Muscle of back (tissue), 11 donors: ENCODE results near the gene ZNF324. TPM values are rescaled to one million over a fixed set of nuclear protein-coding genes. Genes with fewer than 3 reads are reported as not detected.
A peak's percentile ranks its signal among the peaks of the same experiment; 100 is the strongest.
"Not testable (repeated sequence)": the region's sequence is repeated elsewhere in the genome, so short reads cannot be mapped to it uniquely, and the experiment has no call there.

Experiments used
- DNase-seq, 3 donors: peaks; one replicate each; pipeline versions ENCODE4 v3.0.0 to v3.0.0-alpha.2; 2013
- polyA plus RNA-seq, 10 donors: library from polyadenylated mRNA; unstranded; fragments of 120-200 nt; gene quantifications; one replicate each; pipeline ENCODE4 v1.2.1, GENCODE V29; 2013; ENCODE audit not compliant: insufficient read length in 10 of 10

The ZNF324 gene
- polyA plus RNA-seq, 10 donors, result 3.3 to 6.4 (median 5.0) TPM

DNA sequence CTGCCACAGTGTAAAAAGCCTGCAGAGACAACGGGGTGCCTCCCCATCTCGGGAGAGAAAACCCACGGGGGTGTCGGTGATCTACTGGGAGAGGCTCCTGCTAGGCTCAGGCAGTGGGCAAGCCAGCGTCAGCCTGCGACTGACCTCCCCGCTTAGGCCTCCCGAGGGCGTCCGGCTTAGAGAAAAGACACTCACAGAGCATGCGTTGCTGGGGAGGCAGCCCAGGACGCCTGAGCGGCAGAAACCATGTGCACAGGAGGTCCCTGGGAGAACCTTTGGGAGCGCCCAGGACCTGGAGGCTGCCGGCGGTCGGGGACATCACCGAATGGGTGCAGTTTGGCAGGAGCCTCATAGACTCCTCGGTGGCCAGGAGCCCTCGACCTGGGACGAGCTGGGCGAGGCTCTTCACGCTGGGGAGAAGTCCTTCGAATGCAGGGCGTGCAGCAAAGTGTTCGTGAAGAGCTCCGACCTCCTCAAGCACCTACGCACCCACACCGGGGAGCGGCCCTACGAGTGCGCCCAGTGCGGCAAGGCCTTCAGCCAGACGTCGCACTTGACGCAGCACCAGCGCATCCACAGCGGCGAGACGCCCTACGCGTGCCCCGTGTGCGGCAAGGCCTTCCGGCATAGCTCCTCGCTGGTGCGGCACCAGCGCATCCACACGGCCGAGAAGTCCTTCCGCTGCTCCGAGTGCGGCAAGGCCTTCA, 4.1 kb downstream of the ZNF324 start:
- not testable (repeated sequence) for DNase-seq

- DNase-seq, result no peak
These were observed 4.9 kb downstream of the ZNF324 start for GRCh38 chr19:58471736-58472135.

- DNase-seq, result no peak
These were observed 6.9 kb downstream of the ZNF324 start for GRCh38 chr19:58473775-58474174.

DNA sequence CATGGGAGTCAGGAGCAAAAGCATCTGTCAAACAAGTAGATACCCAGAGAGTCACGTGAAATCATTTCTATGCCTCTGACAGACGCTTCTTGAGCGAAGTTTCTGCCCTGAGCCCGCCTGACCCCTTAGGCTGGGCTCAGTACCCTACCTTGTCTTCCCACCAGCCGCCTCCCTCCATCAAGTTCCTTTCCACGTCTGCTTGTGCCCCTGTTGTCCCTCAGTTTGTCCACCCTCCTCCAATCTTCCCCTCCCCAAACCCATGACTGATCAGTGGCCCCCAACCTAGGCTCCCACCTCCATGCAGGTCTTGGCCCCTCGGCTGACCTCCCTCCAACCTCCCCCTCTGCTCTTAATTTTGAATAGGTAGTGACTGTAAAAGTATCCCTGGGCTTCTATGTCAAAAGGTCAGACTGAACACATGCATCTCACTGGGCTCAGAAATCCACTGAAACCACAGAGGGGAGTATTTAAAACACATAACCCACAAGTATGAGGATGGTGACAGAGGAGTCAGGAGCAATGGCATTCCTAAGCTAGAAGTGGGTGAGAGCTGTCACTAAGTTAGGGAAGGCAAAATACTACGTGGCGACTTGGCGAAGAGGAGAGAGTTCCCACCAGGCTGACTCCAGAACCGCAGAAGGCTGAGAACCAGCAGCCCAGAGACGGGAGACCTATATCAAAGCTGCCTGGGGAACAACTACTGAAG, 7.6 kb downstream of the ZNF324 start:
- no peak for DNase-seq

- no peak for DNase-seq
These were observed 8.3 kb downstream of the ZNF324 start for GRCh38 chr19:58474997-58475713.

- DNase-seq, result peak; percentile 96 to 99 (median 97)
These were observed 9.0 kb downstream of the ZNF324 start, which contains the start of gene ZNF446 for GRCh38 chr19:58475714-58476497. Gene ZNF446 (plus strand): TSS chr19:58476352. CDS start chr19:58477219, 867 bp downstream.

DNA sequence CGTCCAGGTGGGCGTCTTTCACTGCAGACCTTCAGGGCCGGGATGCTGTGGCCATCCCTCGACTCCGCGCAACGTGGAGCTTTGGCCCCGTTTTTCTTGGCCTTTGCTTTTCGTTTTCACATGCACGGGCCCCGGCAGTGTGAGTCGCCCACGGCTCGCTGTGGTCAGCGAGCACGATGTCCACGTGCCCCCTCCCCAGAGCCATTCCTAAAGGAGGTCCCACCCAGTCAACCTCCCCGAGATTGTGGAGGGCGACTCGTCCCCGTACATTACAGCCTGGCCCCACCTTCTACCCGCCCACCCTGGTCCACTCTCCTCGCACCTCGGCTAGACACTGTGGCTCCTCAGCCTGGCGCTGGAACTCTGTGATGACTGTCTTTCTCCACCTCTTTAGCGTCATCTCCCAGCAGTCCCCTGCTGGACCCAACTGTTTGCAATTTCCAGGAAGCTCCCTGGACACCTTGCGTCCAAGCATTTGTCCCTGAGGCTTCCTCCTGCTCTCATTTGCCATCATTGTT, 9.7 kb downstream of the ZNF324 start:
- no peak for DNase-seq

DNA sequence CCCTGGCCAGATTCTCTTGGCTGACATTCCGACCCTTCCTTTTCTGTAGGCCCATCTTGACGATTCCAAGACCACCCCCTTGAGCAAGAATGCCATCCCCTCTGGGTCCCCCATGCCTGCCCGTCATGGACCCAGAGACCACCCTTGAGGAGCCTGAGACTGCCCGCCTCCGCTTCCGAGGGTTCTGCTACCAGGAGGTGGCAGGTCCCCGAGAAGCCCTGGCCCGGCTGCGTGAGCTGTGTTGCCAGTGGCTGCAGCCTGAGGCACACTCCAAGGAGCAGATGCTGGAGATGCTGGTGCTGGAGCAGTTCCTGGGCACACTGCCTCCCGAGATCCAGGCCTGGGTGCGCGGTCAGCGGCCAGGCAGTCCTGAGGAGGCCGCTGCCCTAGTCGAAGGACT, 10.2 kb downstream of the ZNF324 start:
- peak in 1 of 3 donors; percentile 33 for DNase-seq

GRCh38 chr19:58477871-58478270, 11.0 kb downstream of the ZNF324 start:
- DNase-seq, result no peak

GRCh38 chr19:58479303-58479702, 12.4 kb downstream of the ZNF324 start:
- no peak for DNase-seq

DNA sequence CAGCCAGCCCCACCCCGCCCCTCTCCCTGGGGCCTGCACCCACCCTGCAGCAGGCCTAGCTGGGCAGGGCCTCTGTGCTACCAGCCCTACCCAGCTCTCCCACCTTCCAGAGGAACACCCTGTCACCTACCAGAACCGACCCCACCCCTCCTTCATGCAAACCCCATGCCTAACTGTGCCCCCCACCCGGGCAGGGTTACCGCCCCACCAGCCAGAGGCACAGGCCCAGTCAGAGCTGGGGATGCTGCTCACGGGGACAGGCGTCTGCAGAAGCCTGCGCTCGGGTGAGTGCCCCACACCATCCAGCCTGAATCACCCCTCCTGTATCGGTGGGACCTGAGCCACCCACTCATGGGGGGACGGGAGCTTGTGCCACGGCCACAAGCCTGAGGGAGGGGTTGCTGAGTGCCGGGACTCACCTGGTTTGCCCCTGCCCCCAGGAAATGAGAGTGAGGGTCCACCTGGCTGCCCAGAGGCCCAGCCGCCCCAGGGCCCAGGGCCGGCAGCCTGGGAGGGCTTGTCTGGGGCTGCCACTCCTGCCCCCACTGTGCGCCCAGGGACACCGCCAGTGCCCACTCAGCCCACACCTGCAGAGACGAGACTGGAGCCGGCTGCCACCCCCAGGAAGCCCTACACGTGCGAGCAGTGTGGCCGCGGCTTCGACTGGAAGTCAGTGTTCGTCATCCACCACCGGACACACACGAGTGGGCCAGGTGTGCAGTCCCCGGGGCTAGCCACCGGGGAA, 13.0 kb downstream of the ZNF324 start:
- DNase-seq, result no peak

DNA sequence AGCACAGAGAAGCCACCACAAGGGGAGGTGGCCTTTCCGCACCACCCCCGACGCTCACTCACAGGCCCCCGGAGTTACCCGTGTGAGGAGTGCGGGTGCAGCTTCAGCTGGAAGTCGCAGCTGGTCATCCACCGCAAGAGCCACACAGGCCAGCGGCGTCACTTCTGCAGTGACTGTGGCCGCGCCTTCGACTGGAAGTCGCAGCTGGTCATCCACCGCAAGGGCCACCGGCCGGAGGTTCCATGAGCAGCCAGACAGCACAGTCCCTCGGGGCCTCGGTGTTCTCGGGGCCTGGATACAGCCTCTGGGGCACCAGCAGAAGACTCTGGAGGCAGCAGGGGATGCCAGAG, 13.6 kb downstream of the ZNF324 start:
- no peak for DNase-seq

DNA sequence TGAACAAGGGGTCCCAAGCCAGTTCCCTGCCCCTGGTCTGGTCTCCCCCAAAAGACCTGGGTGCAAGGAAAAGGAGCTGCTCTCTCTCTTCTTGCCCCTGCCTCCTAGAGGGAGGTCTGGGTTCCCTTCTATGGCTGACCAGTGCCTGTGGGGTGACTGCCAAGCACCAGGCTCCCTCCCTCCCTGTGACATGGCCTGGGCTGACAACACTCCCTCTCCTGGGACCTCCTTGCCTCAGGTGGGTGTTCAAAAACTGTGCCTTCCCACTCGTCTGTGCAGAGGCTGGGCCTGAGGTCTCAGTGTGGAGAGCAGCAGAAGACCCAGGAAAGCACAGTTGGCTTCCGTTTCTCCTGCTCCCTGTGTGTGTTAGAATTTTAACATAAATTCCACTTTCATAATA, 14.0 kb downstream of the ZNF324 start:
- DNase-seq, result no peak

GRCh38 chr19:58482372-58482771, 15.5 kb downstream of the ZNF324 start:
- DNase-seq, result no peak

DNA sequence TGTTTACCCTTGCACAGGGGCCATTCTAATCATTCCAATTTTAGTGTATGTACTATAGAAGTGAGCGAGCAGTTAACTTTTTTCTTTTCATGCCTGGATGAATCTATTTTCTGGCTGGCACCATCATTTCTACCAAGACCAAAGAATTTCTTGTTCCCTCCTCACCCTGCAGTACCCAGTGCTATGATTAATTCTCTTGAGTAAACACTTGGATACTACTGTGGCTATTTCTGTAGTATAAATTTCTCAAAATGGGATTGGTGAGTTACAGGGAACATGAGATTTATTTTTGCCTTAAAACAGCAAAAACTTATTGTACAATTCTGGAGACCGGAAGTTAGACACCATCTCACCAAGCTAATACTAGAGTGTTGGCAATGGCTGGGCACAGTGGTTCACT, 16.9 kb downstream of the ZNF324 start:
- no peak for DNase-seq

DNA sequence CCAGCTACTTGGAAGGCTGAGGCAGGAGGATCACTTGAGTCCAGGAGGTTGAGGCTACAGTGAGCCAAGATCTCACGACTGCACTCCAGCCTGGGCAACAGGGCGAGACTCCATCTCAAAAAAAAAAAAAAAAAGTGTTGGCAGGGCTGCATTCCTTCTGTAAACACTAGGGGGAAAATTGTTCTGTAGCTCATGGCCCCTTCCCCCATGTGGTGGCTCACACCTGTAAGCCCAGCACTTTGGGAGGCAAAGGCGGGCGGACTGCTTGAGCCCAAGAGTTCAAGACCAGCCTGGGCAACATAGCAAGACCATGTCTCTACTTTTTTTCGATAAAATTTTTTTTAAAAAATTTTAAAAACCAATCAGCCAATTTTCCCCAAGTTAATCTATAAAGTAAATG, 17.5 kb downstream of the ZNF324 start:
- not testable (repeated sequence) for DNase-seq

DNA sequence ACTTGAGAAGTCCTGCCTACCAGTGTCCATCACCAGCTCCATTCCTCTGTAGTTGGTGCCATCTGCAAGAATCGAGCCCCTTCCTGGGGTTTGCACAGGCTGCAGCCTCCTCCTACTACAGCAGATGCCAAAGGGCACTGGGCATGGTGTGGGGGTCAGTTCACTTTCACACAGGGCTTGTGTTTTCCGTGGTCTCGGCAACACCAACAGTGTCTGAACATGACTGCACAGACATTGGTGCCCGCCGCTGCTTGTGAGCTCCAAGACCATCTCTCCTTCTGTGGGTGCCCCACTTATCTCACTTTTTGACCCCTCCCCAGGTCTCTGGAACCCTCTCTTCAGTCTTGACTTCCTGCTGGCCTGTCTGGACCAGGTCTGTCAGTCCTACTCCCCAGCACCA, 24.5 kb downstream of the ZNF324 start:
- no peak for DNase-seq

DNA sequence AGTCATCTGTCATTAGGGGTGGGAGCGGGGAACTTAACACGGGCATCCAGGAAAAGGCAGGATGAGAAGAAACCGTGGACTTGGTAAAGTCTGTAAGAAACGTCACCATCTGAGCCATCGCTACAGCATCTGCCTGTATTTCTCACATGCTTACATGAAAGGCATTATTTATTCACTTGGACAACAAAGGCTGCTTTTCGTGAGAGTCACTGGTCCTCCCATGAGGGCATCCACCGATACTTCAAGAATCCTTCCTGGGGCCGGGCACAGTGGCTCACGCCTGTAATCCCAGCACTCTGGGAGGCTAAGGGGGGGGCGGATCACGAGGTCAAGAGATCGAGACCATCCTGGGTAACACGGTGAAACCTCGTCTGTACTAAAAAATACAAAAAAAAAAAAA, 25.4 kb downstream of the ZNF324 start:
- DNase-seq, result no peak

- no peak for DNase-seq
These were observed 30.8 kb downstream of the ZNF324 start for GRCh38 chr19:58497634-58498170.

GRCh38 chr19:58498316-58499020, 31.6 kb downstream of the ZNF324 start:
- no peak for DNase-seq
